NCI-H1105 treated with DMSO at 0.1 percent for 48 hours (cell line): ENCODE measurements around the gene ALAS1.
"Not testable (repeated sequence)": the region's sequence is repeated elsewhere in the genome, so short reads cannot be mapped to it uniquely, and the experiment has no call there.

Experiments used
- DNase-seq: peaks from one replicate; lab custom pipeline; 2025; lab: John Stamatoyannopoulos, UW

ALAS1 gene

GRCh38 chr3:52176951-52177700 is 20.8 kb upstream of the ALAS1 start:
- no peak for DNase-seq

DNA sequence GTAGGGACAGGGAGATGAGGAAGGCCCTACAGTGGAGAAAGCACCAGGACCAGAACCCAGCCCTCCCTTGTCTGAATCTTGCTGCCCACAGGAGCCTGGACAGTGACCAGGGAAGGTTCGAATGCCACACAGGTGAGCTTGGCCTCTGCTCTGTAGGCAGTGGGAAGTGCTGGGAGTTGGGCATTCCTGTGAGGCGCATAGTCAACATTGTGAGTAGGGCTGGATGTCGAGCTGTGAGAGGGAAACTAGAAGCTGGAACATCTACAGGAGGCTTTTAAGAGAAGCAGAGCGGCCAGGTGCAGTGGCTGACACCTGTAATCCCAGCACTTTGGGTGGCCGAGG is 20.3 kb upstream of the ALAS1 start:
- DNase-seq: no peak

DNA sequence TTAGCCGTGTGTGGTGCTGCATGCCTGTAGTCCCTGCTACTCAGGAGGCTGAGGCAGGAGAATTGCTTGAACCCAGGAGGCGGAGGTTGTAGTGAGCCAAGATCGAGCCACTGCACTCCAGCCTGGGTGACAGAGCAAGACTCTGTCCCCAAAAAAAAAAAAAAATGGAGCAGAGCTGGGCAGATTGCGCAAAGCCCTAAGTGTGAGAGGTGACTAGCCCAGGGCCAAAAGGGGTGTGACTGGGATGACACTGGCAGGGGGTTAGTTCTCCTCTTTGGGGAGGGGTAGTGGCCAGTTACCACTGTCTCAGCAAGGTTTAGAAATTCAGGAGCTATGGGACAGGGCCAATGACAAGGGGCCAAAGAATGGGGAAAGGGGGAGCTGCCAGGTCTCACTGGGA is 19.8 kb upstream of the ALAS1 start:
- not testable (repeated sequence) for DNase-seq

GRCh38 chr3:52178537-52178936 is 19.4 kb upstream of the ALAS1 start:
- no peak for DNase-seq

GRCh38 chr3:52181543-52181942 is 16.4 kb upstream of the ALAS1 start:
- no peak for DNase-seq

GRCh38 chr3:52182196-52182595 is 15.8 kb upstream of the ALAS1 start:
- DNase-seq: no peak

GRCh38 chr3:52182691-52183090 is 15.3 kb upstream of the ALAS1 start:
- DNase-seq: no peak

GRCh38 chr3:52183786-52184445 is 14.0 kb upstream of the ALAS1 start:
- DNase-seq: no peak

DNA sequence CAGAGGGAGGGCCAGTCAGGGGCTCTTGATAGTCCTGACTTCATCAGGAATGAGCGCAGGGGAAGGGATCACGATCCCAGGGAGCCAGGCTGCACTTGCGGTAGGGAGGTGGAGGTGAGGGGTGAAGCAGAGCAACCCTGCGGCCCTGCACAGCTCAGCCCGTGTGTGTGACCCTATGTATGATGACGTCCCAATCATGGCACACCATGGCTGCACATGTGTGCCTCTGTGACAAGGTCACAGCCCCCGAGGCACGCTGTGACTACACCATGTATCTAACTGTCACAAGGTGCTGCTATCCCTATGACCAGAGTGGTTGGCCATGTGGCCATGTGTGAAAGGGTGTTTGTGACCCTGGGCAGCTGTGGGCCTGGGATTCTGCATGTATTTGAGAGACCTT is 13.3 kb upstream of the ALAS1 start:
- no peak for DNase-seq

DNA sequence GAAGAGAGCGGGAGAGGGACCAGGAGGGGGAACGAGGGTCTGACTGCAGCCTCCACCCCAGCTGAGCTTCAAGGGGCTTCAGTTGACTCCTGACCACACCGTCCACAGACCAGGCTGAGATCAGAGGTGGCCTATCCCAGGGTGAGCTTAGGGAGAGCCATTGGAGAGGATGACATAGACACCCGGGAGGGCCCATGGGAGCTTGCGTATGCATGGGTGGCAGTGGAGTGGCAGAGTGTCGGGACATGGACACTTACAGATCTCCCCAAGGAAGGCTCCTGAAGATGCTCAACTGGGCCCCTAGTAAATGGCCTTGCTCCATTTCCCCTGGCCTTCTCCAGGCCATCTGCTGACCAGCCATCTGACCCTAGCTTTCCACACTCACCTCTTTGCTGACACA is 12.6 kb upstream of the ALAS1 start:
- no peak for DNase-seq

- no peak for DNase-seq
Measured at GRCh38 chr3:52185837-52186236, 12.1 kb upstream of the ALAS1 start.

GRCh38 chr3:52186729-52187128 is 11.2 kb upstream of the ALAS1 start:
- no peak for DNase-seq

GRCh38 chr3:52188556-52188955 is 9.4 kb upstream of the ALAS1 start:
- DNase-seq: no peak

DNA sequence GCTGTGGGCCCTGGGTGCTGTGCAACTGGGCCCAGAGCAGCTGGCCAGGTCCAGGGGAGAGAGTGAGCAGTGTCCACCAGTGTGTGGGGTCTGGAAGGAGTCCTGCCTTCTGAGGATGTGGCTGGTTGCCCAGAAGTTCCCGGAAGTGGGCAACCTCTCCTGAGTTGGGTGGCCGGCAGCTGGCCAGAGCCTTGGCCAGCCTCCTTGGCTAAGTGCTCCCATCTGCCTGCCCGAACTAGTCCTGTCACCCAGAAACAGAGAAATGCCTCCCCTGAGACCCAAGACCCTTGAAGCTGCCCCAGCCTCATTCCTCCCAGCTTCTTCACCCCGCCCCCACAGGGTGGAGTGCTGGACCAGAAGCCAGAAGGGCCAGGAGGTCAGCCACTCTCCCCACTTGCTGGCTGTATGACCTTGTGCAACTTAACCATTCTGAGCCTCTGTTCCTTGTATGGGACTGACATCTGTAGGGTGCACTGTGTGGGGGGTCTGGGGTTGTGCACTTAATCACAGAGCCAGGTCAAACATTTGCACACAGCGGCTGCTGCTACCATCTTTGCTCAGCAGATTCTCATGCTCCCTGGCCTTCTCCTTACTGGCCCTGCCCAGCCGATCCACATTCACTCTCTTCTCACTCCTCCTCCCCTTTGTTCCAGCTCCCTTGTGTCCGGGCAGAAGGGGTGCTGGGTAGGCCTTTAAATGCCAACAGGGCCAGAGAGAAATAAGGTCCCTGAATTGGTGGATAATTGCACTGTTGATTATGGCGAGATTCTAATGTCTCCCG is 7.5 kb upstream of the ALAS1 start:
- no peak for DNase-seq

- no peak for DNase-seq
Measured at GRCh38 chr3:52191663-52192062, 6.3 kb upstream of the ALAS1 start.

DNA sequence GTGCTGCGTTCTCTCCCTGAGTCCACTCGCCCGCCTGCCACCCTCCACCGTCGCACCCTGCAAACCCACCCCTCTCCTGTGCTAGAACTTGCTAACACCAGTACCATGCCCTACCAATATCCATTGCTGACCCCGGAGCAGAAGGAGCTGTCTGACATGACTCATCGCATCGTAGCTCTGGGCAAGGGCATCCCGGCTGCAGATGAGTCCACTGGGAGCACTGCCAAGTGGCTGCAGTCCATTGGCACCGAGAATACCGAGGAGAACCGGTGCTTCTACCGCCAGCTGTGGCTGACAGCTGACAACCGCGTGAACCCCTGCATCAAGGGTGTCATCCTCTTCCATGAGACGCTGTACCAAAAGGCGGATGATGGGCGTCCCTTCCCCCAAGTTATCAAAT is 4.9 kb upstream of the ALAS1 start:
- no peak for DNase-seq

- no peak for DNase-seq
Measured at GRCh38 chr3:52194485-52195290, 3.3 kb upstream of the ALAS1 start.

DNA sequence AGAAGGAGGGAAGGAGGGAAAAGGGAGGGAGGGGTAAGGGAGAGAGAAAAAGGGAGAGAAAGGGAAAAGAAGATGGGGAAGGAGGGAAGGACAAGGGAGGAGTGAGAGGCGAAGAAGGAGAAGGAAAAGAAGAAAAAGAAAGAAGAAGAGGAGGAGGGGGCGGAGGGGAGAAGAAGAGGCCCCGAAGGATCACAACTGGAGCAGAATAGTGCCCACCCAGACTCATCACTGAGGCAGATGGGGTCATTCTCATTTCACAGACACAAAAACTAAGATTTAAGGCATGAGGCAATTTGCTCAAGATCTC is 2.7 kb upstream of the ALAS1 start:
- DNase-seq: no peak

DNA sequence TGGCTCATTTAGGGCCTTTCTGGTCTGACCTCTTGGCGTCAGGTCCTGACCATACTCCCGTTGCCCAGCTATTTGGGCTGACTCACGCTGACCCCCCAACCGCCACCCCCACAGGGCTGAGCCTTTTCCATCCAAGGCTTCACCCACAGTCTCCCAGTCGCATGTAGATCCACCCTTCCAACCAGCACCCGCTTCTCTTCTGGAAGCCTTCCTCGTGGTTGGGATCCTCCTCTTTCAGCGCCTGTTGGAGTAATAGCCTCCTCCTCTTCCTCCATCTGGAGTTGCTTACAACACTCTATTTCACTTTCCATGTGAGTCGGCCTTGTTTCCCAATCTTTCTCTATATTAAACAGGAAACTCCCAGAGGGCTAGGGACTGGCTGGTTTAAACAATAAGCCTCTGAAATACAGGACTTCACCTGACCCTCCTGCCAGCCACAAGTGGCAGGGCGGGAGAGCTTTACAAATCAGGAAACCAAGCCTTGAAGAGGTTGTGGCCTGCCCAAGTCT is 2.1 kb upstream of the ALAS1 start:
- no peak for DNase-seq

DNA sequence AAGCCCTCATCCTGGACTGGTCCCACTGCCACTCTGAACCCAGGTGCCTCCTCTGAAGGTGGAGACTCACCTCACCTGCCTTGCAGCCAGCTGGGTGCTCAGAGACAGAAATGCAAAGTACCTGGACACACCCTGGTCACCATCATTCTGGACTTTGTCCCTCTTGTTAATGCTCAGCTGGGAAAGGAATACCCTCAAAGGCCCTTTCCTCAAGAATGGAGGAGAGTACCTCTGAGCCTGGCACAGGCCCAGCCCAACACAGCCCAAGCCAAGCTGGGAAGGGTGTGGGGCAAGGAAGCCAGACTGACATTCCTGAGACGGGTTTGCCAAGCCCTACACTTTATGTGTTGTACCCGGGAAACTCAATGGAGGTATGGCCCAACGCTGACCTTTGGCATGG is 983 bp upstream of the ALAS1 start:
- DNase-seq: no peak

- no peak for DNase-seq
Measured at GRCh38 chr3:52197499-52197841, 490 bp upstream of the ALAS1 start.
